PFSK-1 (cell line): Measurements from ENCODE around the gene NANOS2. TPM values are rescaled to one million over a fixed set of nuclear protein-coding genes. Genes with fewer than 3 reads are reported as not detected.

ENCODE experiments used
- FOXP2 ChIP-seq: optimal IDR thresholded peaks from 2 replicates; pipeline ENCODE3; 2011; ENCODE audit warnings: borderline replicate concordance, control low read depth, inconsistent platforms; ENCODE audit not compliant: insufficient read depth; ENCODE audit errors: extremely low read length, extremely low read depth
- POLR2AphosphoS5 ChIP-seq: IDR thresholded peaks from 2 replicates; pipeline ENCODE4 v1.6.1; 2012; ENCODE audit warnings: low read depth, mild to moderate bottlenecking, control low read depth, low read length, moderate library complexity
- SIN3A ChIP-seq: IDR thresholded peaks from 2 replicates; pipeline ENCODE4 v1.6.1; 2012; ENCODE audit warnings: mild to moderate bottlenecking, low read length, moderate library complexity, borderline replicate concordance; ENCODE audit not compliant: insufficient read depth
- TAF1 ChIP-seq: IDR thresholded peaks from 2 replicates; pipeline ENCODE4 v1.6.1; 2012; ENCODE audit warnings: low read length, control low read depth, borderline replicate concordance; ENCODE audit not compliant: insufficient read depth
- polyA plus RNA-seq: library from polyadenylated mRNA; unstranded; fragments of >200 nt; gene quantifications from one replicate; pipeline ENCODE4 v1.2.1, GENCODE V29; 2012; ENCODE audit warnings: low read depth, missing spikeins; ENCODE audit not compliant: insufficient read length
- TF ChIP-seq, protein P1 (sequence below), 2 experiments: IDR thresholded peaks; 2 replicates each; pipeline versions ENCODE4 v1.6.1 to v1.8.0; 2011 to 2012; ENCODE audit warnings: low read depth in 2 of 2, low read length in 2 of 2, control low read depth in 1 of 2, inconsistent platforms in 1 of 2, mild to moderate bottlenecking in 1 of 2, moderate library complexity in 1 of 2; ENCODE audit not compliant: insufficient read depth in 1 of 2

The NANOS2 gene
- polyA plus RNA-seq, result not detected

DNA sequence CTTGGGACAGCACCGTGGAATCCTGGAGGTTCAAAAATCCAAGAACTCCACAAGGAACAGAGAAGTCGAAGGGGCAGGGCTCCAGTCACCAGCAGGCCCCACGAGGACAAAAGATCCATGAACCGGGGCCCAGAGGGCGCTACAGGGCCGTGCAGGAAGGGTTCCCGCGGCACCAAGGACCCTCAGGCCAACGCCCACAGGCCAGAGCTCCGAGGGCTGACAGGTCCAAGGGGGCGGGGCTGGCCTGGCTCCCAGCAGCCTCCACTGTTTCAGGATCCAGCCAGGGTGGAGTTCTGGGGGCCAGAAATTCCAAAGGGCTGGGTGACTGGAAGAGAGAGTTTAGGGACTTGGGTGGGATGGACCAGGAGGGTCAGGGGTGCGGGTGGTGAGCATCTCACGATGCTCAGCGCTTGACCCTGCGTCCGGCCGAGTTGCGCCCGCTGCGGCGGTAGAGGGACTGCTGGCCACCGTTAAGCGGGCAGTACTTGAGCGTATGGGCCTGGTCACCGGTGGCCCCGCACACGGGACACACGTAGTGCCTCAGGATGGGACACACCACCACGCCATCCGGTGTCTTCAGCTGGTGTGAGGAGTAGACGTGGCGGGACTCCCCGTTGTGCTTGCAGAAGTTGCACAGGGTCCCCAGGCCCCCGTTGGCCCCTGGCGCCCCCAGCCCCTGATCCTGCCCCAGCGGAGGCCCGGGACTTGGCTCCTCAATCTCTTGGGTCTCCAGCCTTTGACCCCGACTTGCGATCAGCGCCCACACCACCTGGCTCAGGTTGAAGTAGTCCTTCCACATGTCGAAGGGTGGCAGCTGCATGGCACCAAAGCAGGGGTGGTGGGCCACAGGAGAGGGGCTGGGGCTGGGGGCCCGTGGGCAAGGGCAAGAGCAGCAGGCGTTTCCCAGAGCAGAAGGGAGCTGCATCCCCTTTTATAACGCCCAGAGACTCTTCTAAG lies at the start of gene NANOS2:
TSS of gene NANOS2 (minus strand) at position 905 of the 957 bp plus-strand sequence. CDS start at position 820, 85 bp downstream.
- TF ChIP-seq, protein P1, sequence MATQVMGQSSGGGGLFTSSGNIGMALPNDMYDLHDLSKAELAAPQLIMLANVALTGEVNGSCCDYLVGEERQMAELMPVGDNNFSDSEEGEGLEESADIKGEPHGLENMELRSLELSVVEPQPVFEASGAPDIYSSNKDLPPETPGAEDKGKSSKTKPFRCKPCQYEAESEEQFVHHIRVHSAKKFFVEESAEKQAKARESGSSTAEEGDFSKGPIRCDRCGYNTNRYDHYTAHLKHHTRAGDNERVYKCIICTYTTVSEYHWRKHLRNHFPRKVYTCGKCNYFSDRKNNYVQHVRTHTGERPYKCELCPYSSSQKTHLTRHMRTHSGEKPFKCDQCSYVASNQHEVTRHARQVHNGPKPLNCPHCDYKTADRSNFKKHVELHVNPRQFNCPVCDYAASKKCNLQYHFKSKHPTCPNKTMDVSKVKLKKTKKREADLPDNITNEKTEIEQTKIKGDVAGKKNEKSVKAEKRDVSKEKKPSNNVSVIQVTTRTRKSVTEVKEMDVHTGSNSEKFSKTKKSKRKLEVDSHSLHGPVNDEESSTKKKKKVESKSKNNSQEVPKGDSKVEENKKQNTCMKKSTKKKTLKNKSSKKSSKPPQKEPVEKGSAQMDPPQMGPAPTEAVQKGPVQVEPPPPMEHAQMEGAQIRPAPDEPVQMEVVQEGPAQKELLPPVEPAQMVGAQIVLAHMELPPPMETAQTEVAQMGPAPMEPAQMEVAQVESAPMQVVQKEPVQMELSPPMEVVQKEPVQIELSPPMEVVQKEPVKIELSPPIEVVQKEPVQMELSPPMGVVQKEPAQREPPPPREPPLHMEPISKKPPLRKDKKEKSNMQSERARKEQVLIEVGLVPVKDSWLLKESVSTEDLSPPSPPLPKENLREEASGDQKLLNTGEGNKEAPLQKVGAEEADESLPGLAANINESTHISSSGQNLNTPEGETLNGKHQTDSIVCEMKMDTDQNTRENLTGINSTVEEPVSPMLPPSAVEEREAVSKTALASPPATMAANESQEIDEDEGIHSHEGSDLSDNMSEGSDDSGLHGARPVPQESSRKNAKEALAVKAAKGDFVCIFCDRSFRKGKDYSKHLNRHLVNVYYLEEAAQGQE (IDR thresholded peaks at IDR 0.05; ENCODE audit: insufficient read depth in 1 of 2, low read depth in 2 of 2, low read length in 2 of 2), result no peak
- TF ChIP-seq TAF1 (no peak), POLR2AphosphoS5 (no peak), SIN3A (no peak), FOXP2 (no peak)

DNA sequence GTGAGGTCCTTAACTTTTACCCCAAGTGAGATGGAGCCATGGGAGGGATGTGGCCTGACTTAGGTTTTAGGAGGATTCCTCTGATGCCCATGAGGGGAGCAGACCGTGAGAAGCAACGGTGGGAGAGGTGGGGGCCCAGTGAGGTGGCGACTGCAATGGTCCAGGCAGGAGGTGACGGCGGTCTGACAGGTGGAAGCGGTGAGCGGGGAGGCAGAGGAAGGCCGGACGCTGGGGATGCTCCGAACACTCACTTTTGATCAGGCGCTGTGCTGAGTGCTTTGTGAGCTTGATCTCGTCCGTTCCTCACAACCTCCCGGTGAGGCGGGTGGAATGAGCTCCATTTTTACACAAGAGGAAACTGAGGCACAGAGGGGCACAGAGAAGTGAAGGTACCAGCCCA lies 47.4 kb upstream of the NANOS2 start:
- TF ChIP-seq, protein P1 (IDR thresholded peaks at IDR 0.05; ENCODE audit: insufficient read depth in 1 of 2, low read depth in 2 of 2, low read length in 2 of 2), result no peak
- TF ChIP-seq FOXP2 (no peak), SIN3A (no peak), POLR2AphosphoS5 (no peak), TAF1 (no peak)

DNA sequence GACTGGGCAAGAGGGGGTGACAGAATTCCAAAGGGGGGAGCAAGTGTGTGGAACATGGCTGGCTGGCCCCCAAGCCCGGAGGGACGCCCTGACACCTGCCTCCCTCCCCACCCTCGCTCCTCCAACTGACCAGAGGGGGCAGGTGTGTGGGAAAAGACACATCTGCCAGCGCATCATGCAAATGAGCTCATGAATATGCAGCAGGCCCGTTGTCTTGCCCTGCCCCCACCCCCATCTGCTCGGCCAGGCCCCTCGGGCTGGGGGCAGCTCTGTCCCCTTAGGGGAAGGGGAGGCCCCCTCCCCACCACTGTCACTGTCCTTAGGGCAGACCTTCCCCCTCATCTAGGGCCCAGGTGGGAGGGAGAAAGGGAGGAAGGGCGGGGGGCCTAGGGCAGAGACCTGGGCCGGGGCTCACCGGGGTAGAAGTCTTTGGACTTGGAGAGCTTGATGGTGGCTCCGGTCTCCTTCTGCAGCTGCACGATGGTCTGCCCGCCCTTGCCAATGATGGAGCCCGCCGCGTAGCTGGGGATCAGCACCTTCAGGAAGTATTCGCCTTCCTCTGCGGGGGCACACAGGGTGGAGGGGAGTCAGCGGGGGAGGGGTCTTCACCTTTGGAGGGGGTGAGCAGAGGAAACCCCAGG lies 46.1 kb upstream of the NANOS2 start:
- TF ChIP-seq POLR2AphosphoS5 (no peak), TAF1 (no peak), FOXP2 (no peak), SIN3A (no peak)
- TF ChIP-seq, protein P1 (IDR thresholded peaks at IDR 0.05; ENCODE audit: insufficient read depth in 1 of 2, low read depth in 2 of 2, low read length in 2 of 2), result no peak

DNA sequence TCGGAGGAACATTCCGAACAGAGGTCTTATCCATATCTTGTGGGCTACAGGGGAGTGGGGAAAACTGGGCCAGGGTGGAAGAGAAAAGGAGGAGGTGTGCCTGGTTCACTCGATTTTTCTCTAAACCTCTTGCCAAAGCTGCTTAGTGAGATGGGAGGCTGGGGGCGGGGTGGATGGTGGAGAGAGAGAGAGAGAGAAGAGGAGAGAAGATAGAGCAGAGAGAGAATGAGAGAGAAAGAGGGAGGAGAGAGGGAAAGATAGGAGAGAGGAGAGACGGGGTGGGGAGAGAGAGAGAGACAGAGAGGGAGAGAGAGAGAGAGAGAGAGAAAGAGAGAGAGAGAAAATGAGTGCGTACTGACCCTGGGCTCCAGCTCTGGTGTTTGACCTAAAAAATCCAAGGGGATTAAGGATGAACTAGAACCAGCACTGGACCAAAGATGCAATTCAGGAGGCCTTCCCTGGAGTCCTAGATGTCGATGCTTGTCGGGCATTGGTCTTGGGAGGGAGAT lies 45.0 kb upstream of the NANOS2 start:
- TF ChIP-seq POLR2AphosphoS5 (no peak), TAF1 (no peak), FOXP2 (no peak), SIN3A (no peak)
- TF ChIP-seq, protein P1 (IDR thresholded peaks at IDR 0.05; ENCODE audit: insufficient read depth in 1 of 2, low read depth in 2 of 2, low read length in 2 of 2), result no peak
